ENCODE measurements around the gene AUTS2. TPM values are rescaled to one million over a fixed set of nuclear protein-coding genes. Genes with fewer than 3 reads are reported as not detected.

AUTS2 gene
- total and polyA plus RNA-seq, 2 of the 8 experiments (the other 6 are each of a cell fraction or from before 2014, with no cell fraction given), result 25.9 to 101 TPM

DNA sequence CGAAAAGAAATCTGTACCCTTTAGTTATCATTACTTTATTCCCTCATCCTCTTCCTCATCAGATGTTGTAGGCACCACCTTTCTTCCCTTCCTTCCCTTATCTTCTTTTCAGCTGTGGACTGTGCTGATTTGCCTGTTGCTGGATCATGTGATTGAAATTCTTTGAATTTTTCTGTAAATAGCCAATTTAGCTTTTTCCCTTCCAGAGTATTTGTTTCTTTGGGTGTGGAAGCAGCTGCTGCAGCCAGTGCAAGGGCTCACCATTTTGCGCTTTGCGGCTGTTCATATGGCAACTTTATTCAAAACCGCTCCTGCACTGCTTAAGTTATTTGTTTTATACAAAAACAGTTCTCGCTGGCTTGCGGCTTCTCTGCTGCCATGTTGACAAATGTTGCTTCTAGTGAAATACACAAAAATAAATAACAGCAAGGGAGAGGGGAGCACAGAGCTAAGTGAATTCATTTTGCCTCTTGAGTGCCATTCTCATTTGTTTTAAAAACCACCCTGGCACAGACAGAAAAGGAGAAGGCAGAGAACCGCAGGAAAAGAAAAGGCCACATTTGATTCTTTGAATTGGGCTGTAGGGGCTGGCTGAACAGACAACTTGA is 151.2 kb downstream of the AUTS2 start:
- Histone ChIP-seq H2AFZ (ENCODE audit: low read length) (no peak overlapping the region), H3K27me3 (replicated peaks in 1 of 4; ENCODE audit: control insufficient read depth in 3 of 4, extremely low read depth in 1 of 4, insufficient read depth in 3 of 4, low read length in 3 of 4) (no peaks in the 10 kb centered on the region), H3K79me1 (ENCODE audit: low read depth, low read length) (no peaks in the 10 kb centered on the region), H3K18ac (ENCODE audit: extremely low read depth, low read length) (no peak overlapping the region), H3K79me2 (ENCODE audit: control insufficient read depth in 1 of 2, insufficient read depth in 2 of 2, low read length in 2 of 2) (no peaks in the 10 kb centered on the region), H3K4me2 (ENCODE audit: insufficient read depth in 1 of 2, low read depth in 2 of 2, low read length in 2 of 2) (no peak overlapping the region), H3K4ac (replicated peaks; ENCODE audit: insufficient read length, low read depth, low read length) (no peak overlapping the region), H3K14ac (ENCODE audit: insufficient read length) (no peak overlapping the region), H3K56ac (replicated peaks; ENCODE audit: insufficient read length, low read depth, low read length) (no peak overlapping the region), H4K8ac (ENCODE audit: extremely low read depth, insufficient read depth, low read length) (no peak overlapping the region), H3K27ac (ENCODE audit: low read depth, low read length) (no peak overlapping the region), H3K23ac (ENCODE audit: insufficient read length) (no peak overlapping the region), H2BK20ac (ENCODE audit: low read length) (no peak overlapping the region), H4K91ac (replicated peaks; ENCODE audit: insufficient read length, low read length) (no peak overlapping the region), H2BK12ac (ENCODE audit: low read depth, low read length) (no peak overlapping the region; the same call in 1 of the 2 replicates), H2AK5ac (ENCODE audit: low read depth, low read length) (no peak overlapping the region), H2BK5ac (ENCODE audit: low read depth, low read length) (no peak overlapping the region), H2BK15ac (ENCODE audit: low read length) (no peak overlapping the region), H4K5ac (ENCODE audit: insufficient read length, low read depth, low read length) (no peak overlapping the region), H3K9me3 (ENCODE audit: insufficient read depth in 2 of 2, low read depth in 1 of 2, low read length in 1 of 2) (no peaks in the 10 kb centered on the region), H3K9ac (replicated peaks in 1 of 4; ENCODE audit: extremely low read depth in 1 of 4, low read depth in 3 of 4, low read length in 3 of 4) (no peak overlapping the region), H2BK120ac (replicated peaks; ENCODE audit: low read depth, low read length) (no peak overlapping the region), H3K4me3 (ENCODE audit: extremely low read depth in 1 of 4, insufficient read depth in 2 of 4, low read depth in 3 of 4, low read length in 4 of 4) (no peak overlapping the region), H4K20me1 (replicated peaks in 1 of 2; ENCODE audit: control insufficient read depth in 1 of 2, insufficient read depth in 2 of 2, low read length in 2 of 2) (no peaks in the 10 kb centered on the region), H3K36me3 (ENCODE audit: control insufficient read depth in 2 of 4, insufficient read depth in 4 of 4, low read length in 3 of 4) (no peaks in the 10 kb centered on the region), H3K4me1 (replicated peaks in 1 of 4; ENCODE audit: control insufficient read depth in 3 of 4, insufficient read depth in 4 of 4, low read length in 3 of 4) (peaks cover 0 to 4% (median 0%) of the 10 kb centered on the region in 4 experiments; a peak in 2 of 7 replicates), H3K23me2 (ENCODE audit: low read depth, low read length) (no peaks in the 10 kb centered on the region; the same call in 1 of the 2 replicates)
- DNase-seq (ENCODE audit: low read depth in 1 of 2, low spot score in 2 of 2) (no peak), FAIRE-seq (no peak)
- WGBS, 2 experiments (ENCODE audit: extremely low coverage in 1 of 2, insufficient coverage in 1 of 2, insufficient read length in 1 of 2, insufficient replicate concordance in 2 of 2, low coverage in 1 of 2, low lambda C conversion rate in 2 of 2, missing lambda C conversion rate in 1 of 2), result 89% methylated on average over 7 of the region's 7 CpGs; no CpG with 5 or more reads in 1 of the 2 experiments
- ChIA-PET POLR2A (ENCODE audit: partially characterized antibody) (interaction anchor here (1.0 kb wide), 1 partner anchor 19 kb away, joined by 4 read pairs; no protein-coding TSS in a partner anchor), CTCF (ENCODE audit: partially characterized antibody) (interaction anchor here (2.1 kb wide), 1 partner anchor 10 kb away, joined by 6 read pairs; no protein-coding TSS in a partner anchor)
- TF ChIP-seq MAX (IDR thresholded peaks at IDR 0.05) (no peak), TEAD4 (IDR thresholded peaks at IDR 0.05; ENCODE audit: low read depth, low read length) (peak; percentile 68; the same call in 1 of the 2 replicates), NANOG (IDR thresholded peaks at IDR 0.05; ENCODE audit: insufficient read depth, low read depth, low read length, poor library complexity, severe bottlenecking) (no peak), YY1 (IDR thresholded peaks at IDR 0.05; ENCODE audit: low read depth, low read length) (no peak), SIX5 (IDR thresholded peaks at IDR 0.05; ENCODE audit: low read depth, low read length) (no peak), CHD2 (IDR thresholded peaks at IDR 0.05; ENCODE audit: low read length) (no peak), RXRA (IDR thresholded peaks at IDR 0.05; ENCODE audit: insufficient read depth, low read depth, low read length) (no peak)
